Inflammatory macrophage treated with lipopolysaccharide for 4 hours (primary cell): Measurements from ENCODE around the gene PCDHGA10.
"Not testable (repeated sequence)": the region's sequence is repeated elsewhere in the genome, so short reads cannot be mapped to it uniquely, and the experiment has no call there.

Source experiments
- DNase-seq: peaks from one replicate; pipeline ENCODE4 v3.0.0-alpha.2; 2020

PCDHGA10 gene

DNA sequence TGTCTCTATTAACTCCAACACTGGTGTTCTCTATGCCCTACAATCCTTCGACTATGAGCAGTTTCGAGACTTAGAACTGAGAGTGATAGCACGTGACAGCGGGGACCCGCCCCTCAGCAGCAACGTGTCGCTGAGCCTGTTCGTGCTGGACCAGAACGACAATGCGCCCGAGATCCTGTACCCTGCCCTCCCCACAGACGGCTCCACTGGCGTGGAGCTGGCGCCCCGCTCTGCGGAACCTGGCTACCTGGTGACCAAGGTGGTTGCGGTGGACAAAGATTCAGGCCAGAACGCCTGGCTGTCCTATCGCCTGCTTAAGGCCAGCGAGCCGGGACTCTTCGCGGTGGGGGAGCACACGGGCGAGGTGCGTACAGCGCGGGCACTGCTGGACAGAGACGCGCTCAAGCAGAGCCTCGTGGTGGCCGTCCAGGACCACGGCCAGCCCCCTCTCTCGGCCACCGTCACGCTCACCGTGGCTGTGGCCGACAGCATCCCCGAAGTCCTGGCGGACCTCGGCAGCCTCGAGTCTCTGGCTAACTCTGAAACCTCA is 10.0 kb downstream of the PCDHGA10 start:
- no peak for DNase-seq

- no peak for DNase-seq
Measured at GRCh38 chr5:141427783-141428426, 15.1 kb downstream of the PCDHGA10 start.

DNA sequence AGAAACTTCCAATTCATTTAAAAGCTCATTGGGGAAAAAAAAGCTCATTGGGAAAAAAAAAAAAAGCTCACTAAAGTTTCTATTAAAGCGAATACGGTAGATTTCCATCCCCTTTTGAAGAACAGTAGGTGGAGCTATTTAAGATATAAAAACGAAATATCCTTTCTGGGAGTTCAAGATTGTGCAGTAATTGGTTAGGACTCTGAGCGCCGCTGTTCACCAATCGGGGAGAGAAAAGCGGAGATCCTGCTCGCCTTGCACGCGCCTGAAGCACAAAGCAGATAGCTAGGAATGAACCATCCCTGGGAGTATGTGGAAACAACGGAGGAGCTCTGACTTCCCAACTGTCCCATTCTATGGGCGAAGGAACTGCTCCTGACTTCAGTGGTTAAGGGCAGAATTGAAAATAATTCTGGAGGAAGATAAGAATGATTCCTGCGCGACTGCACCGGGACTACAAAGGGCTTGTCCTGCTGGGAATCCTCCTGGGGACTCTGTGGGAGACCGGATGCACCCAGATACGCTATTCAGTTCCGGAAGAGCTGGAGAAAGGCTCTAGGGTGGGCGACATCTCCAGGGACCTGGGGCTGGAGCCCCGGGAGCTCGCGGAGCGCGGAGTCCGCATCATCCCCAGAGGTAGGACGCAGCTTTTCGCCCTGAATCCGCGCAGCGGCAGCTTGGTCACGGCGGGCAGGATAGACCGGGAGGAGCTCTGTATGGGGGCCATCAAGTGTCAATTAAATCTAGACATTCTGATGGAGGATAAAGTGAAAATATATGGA is 17.7 kb downstream of the PCDHGA10 start, which contains the start of gene PCDHGA12:
Gene PCDHGA12, plus strand, starts transcription at position 176 of the 782 bp plus-strand sequence. Its CDS starts 253 bp downstream, at position 429.
- DNase-seq = peak; percentile 79

- no peak for DNase-seq
Measured at GRCh38 chr5:141431286-141431685, 18.5 kb downstream of the PCDHGA10 start.

- DNase-seq = not testable (repeated sequence)
Measured at GRCh38 chr5:141432308-141432707, 19.5 kb downstream of the PCDHGA10 start.

DNA sequence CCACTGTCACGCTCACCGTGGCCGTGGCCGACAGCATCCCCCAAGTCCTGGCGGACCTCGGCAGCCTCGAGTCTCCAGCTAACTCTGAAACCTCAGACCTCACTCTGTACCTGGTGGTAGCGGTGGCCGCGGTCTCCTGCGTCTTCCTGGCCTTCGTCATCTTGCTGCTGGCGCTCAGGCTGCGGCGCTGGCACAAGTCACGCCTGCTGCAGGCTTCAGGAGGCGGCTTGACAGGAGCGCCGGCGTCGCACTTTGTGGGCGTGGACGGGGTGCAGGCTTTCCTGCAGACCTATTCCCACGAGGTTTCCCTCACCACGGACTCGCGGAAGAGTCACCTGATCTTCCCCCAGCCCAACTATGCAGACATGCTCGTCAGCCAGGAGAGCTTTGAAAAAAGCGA is 19.9 kb downstream of the PCDHGA10 start:
- DNase-seq = not testable (repeated sequence)

GRCh38 chr5:141434006-141434405 is 21.2 kb downstream of the PCDHGA10 start:
- DNase-seq = no peak

DNA sequence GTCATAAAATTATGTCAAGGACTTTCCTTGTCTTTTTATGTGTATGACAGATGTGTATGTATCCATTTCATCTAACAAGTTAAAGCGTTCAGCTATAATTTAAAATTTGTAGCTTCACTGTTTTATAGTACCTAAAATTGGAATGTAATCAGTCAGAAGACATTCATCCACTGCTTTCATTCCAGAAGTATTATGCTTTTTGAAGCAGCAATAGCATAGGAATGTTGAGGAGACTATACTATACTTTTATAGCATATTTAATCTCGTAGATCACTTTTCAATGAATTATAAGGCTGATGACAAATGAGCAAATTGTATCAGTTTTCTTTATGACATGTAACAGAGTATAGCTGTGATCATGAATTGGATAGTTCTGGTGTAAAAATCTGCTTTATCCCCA is 24.4 kb downstream of the PCDHGA10 start:
- DNase-seq = no peak

GRCh38 chr5:141439411-141440141 is 26.8 kb downstream of the PCDHGA10 start:
- DNase-seq = no peak

DNA sequence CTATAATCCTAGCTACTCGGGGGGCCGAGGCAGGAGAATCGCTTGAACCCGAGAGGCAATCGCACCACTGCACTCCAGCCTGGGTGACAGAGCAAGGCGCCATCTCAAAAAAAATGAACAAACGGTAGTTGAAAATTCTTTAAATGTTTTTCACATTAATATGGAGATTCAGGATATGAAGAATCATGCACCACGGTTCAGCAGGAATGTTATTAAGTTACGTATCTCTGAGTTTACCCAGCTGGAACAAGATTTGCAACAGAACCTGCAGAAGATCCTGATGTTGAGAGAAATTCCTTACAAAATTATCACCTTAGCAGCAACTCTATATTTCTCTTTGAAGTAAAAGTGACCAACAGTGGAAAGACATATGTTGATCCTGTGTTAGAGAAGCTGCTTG is 27.6 kb downstream of the PCDHGA10 start:
- no peak for DNase-seq

DNA sequence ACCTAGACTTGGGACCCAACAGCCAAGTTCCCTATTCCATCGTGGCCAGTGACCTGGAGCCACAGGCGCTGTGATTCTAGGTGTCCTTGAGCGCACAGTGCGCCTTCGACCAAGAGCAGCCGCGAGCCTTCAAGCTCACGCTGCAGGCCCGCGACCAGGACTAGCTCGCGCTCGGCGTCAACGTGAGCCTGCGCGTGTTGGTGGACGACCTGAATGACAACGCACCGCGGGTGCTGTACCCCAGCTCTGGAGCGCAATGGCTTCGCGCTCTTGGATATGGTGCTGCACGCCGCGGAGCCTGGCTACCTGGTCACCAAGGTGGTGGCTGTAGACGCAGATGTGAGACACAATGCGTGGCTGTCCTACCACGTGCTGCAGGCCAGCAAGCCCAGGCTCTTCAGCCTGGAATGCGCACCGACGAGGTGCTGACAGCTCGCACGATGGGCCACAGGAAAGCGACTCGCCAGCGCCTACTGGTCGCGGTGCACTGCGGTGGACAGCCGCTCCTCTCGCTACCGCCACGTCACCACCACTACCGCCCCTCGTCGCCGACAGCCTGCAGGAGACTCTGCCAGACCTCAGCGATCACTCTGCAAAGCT is 28.9 kb downstream of the PCDHGA10 start:
- no peak for DNase-seq

- no peak for DNase-seq
Measured at GRCh38 chr5:141465351-141465750, 52.6 kb downstream of the PCDHGA10 start.
